ENCODE results near the gene YDJC. TPM values are rescaled to one million over a fixed set of nuclear protein-coding genes. Genes with fewer than 3 reads are reported as not detected.
A peak's percentile ranks its signal among the peaks of the same experiment; 100 is the strongest.
"Not testable (repeated sequence)": the region's sequence is repeated elsewhere in the genome, so short reads cannot be mapped to it uniquely, and the experiment has no call there.

The YDJC gene
- total and polyA plus RNA-seq, 2 donors (not counting 1 experiment from before 2014, with no cell fraction given) = 4.7 to 10.4 TPM

GRCh38 chr22:21640810-21641209, 11.0 kb upstream of the YDJC start:
- no peaks in the 10 kb centered on the region for H3K9me3 ChIP-seq (ENCODE audit: control insufficient read depth, insufficient read depth, low read depth, low read length)
- H3K36me3 ChIP-seq (ENCODE audit: control insufficient read depth, insufficient read depth, low read length) = peaks cover 4% of the 10 kb centered on the region
- no peaks in the 10 kb centered on the region for H4K20me1 ChIP-seq (ENCODE audit: control insufficient read depth, extremely low read depth, insufficient read depth, low read length)
- DNase-seq (ENCODE audit: low read depth in 2 of 2) = no peak
- H3K27me3 ChIP-seq (ENCODE audit: control insufficient read depth, insufficient read depth, low read length) = no peaks in the 10 kb centered on the region
- H3K4me1 ChIP-seq (ENCODE audit: control insufficient read depth, extremely low read depth, insufficient read depth, low read length) = peaks cover 6% of the 10 kb centered on the region
- no peak overlapping the region for H3K27ac ChIP-seq (ENCODE audit: insufficient read depth, low read length)
- no peak overlapping the region for H2AFZ ChIP-seq (ENCODE audit: low read length)
- peak overlapping the region; percentile 100 for H3K4me2 ChIP-seq (ENCODE audit: extremely low read depth, insufficient read depth, low read length)
- TF ChIP-seq CTCF (conservative IDR thresholded peaks at IDR 0.05 in 1 of 2, IDR thresholded peaks at IDR 0.05 in 1 of 2; ENCODE audit: low read depth in 1 of 2, low read length in 2 of 2) (no peak), EZH2 (IDR thresholded peaks at IDR 0.05; ENCODE audit: low read length, missing control alignments) (no peak)
- H3K4me3 ChIP-seq (replicated peaks in 1 of 4; ENCODE audit: control extremely low read depth in 1 of 4, insufficient read depth in 1 of 4, low read depth in 3 of 4, low read length in 4 of 4) = no peak overlapping the region
- no peak overlapping the region for H3K9ac ChIP-seq (ENCODE audit: insufficient read depth, low read length)
- peaks cover 5% of the 10 kb centered on the region for H3K79me2 ChIP-seq (ENCODE audit: control insufficient read depth, insufficient read depth, low read length)

GRCh38 chr22:21639359-21639758, 9.5 kb upstream of the YDJC start:
- Histone ChIP-seq H3K4me2 (ENCODE audit: extremely low read depth, insufficient read depth, low read length) (no peak overlapping the region), H3K9ac (ENCODE audit: insufficient read depth, low read length) (no peak overlapping the region), H3K9me3 (ENCODE audit: control insufficient read depth, insufficient read depth, low read depth, low read length) (no peaks in the 10 kb centered on the region), H2AFZ (ENCODE audit: low read length) (no peak overlapping the region), H3K79me2 (ENCODE audit: control insufficient read depth, insufficient read depth, low read length) (peaks cover 5% of the 10 kb centered on the region), H3K4me1 (ENCODE audit: control insufficient read depth, extremely low read depth, insufficient read depth, low read length) (peaks cover 6% of the 10 kb centered on the region), H3K27ac (ENCODE audit: insufficient read depth, low read length) (no peak overlapping the region), H3K4me3 (replicated peaks in 1 of 4; ENCODE audit: control extremely low read depth in 1 of 4, insufficient read depth in 1 of 4, low read depth in 3 of 4, low read length in 4 of 4) (no peak overlapping the region), H3K27me3 (ENCODE audit: control insufficient read depth, insufficient read depth, low read length) (no peaks in the 10 kb centered on the region), H4K20me1 (ENCODE audit: control insufficient read depth, extremely low read depth, insufficient read depth, low read length) (no peaks in the 10 kb centered on the region), H3K36me3 (ENCODE audit: control insufficient read depth, insufficient read depth, low read length) (peaks cover 4% of the 10 kb centered on the region)
- TF ChIP-seq EZH2 (IDR thresholded peaks at IDR 0.05; ENCODE audit: low read length, missing control alignments) (no peak), CTCF (conservative IDR thresholded peaks at IDR 0.05 in 1 of 2, IDR thresholded peaks at IDR 0.05 in 1 of 2; ENCODE audit: low read depth in 1 of 2, low read length in 2 of 2) (no peak)
- DNase-seq (ENCODE audit: low read depth in 2 of 2) = no peak

- not testable (repeated sequence) for H3K9ac ChIP-seq (ENCODE audit: insufficient read depth, low read length); H3K4me1 ChIP-seq (ENCODE audit: control insufficient read depth, extremely low read depth, insufficient read depth, low read length); H3K79me2 ChIP-seq (ENCODE audit: control insufficient read depth, insufficient read depth, low read length); H3K4me3 ChIP-seq (replicated peaks in 1 of 4; ENCODE audit: control extremely low read depth in 1 of 4, insufficient read depth in 1 of 4, low read depth in 3 of 4, low read length in 4 of 4); H3K27ac ChIP-seq (ENCODE audit: insufficient read depth, low read length); H3K4me2 ChIP-seq (ENCODE audit: extremely low read depth, insufficient read depth, low read length); H4K20me1 ChIP-seq (ENCODE audit: control insufficient read depth, extremely low read depth, insufficient read depth, low read length); H3K27me3 ChIP-seq (ENCODE audit: control insufficient read depth, insufficient read depth, low read length); H2AFZ ChIP-seq (ENCODE audit: low read length); H3K9me3 ChIP-seq (ENCODE audit: control insufficient read depth, insufficient read depth, low read depth, low read length); H3K36me3 ChIP-seq (ENCODE audit: control insufficient read depth, insufficient read depth, low read length); DNase-seq (ENCODE audit: low read depth in 2 of 2)
These were observed 7.6 kb upstream of the YDJC start for GRCh38 chr22:21637450-21637849.

Data from fibroblast of lung (primary cell).